GM21723 (cell line): Measurements from ENCODE around the gene PTPRD.

Experiments used
- ATAC-seq: cut with Tn5 transposase; IDR thresholded peaks from one replicate; pipeline ENCODE4 v1.9.1; 2021; ENCODE audit warnings: mild to moderate bottlenecking, moderate library complexity; ENCODE audit not compliant: unreplicated experiment

The PTPRD gene

DNA sequence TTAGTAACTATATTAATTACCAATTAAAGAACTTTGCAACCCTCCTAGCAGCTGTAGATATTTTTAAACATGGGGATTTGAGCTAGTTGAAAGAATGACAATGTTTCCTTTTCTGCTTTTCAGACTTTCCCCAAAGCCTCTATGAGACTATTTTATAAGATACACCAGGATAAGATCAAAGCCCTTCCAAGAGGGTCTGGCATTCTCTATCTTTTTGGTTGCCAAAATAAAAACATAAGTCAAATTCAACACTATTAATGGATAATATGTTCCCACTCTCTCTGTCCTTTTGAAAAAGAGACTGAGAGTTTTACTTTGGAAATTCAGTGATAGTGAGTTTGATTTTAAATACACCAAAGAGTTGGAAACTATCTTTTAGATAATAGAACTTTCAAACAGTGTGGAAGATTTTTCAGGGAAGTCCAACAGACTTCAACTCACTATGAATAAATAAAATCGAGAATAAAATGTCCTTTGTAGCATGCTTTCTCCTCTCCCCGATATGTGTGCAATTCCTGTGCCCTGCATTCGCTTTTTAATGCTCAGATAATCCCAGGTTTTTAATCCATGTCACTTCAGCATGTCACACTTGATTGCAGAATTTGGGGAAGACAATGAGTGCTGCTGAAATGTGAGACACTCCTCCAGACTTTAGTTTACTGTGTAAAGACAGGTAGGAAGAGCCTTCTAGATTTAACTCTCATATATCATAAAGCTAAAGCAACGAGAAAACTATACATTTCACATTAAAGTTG lies 1717.5 kb downstream of the PTPRD start:
- no peak for ATAC-seq

DNA sequence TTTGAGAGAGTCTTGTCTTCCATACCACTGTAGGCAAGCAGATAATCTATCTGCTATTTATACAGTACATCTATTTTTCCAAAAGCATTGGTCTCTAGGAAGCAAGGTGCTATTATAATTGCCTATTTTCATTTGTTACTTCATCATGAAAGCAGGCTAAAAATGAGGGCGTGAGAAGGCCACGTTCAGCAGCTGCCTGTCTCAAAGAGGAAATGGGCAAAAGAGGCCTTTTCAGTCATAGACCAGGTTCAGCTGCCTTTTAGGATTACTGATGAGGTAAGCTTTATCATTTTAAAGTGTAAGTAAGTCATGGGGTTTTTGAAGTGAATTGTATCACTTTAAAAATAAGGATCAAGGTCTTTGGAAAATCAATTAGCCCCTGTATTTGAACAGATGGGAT lies 1722.1 kb downstream of the PTPRD start:
- no peak for ATAC-seq

DNA sequence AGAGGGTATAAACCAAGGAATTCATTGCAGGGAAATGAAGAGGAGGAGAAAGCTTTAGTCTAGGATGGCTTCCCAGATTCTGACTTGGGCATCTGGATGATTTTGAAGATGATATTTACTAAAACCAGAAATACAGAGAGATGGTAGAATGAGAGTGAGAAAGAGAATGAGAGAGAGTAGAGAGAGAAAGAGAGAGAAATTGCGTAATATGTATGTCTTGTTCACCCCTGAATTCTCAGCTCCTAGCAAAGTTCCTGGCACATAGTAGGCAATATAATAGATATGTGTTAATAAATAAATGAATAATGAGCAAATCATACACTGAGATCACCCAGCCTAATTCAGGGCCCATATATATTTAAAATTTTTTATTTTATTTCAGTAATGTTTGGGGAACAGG lies 1723.7 kb downstream of the PTPRD start:
- no peak for ATAC-seq

DNA sequence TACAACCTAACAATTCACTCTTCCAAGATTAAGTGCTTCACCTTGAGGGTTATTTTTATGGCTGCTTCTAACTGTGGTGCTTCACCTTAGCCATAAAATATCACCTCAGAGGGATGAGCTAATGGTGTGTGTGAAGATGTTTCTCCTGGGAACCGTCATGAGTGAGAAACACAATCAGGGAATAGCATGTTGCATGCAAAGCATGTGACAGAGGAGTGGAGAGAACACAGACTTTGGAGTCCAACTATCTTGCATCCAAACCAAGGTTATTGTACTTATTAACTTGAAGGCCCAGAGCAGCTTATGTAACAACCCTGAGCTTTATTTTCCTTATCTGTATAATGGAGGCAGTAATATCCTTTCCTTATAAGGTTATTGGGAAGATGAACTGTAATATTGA lies 1724.2 kb downstream of the PTPRD start:
- no peak for ATAC-seq

DNA sequence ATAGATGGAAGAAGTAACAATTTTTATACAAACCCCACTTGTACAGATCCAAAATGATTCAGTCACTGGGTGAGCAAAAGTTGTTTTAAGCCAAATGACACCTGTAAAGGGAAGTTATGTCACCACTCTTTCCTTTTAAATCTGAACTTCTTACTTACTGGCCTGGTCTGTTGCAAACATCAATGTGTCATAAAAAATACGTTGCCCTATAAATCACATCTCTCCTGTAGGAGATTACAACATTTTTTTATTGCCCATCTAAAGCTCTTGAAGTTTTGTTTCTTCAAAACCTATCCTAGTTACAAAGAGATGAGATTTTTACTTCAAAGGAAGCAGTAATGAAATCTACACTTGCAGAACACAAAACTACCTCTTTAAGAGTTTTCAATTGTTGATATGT lies 1725.4 kb downstream of the PTPRD start:
- no peak for ATAC-seq

DNA sequence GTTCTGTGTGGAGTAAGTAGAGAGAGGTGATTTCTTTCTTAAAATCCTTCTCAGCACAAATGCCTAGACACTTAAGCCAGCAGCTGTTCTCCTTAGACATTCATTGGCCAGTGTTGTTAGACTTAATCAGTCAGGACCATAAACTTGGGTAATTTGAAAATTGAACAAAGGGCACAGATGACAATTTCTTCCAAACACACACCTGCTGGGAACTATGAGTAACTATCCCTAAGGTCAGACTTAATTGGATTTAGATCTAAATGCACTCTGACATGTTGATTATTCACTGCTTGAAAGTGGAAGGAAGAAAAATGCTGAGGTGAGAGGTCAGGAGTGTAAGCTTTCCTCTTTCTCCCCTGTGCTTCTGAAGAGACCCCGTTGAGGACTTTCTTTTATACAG lies 1729.5 kb downstream of the PTPRD start:
- no peak for ATAC-seq

DNA sequence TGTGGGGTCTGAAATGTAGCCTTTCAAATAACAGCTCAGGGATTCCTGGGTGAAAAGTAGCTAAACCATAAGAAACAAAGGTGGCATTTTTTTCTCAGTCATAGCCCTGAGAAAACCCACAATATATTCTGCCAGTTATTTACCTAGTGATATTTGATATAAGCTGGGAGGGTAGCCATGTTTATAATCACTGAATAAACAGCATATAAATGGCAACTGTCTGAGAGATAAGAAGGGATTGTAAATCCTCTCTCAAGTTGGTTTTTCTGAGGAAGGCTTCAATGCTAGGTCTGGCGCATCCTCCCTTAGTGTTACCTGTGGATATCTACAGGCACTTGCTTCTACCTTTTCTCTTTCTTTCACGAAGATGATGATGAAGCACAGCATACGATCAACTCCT lies 1732.7 kb downstream of the PTPRD start:
- ATAC-seq, result no peak

DNA sequence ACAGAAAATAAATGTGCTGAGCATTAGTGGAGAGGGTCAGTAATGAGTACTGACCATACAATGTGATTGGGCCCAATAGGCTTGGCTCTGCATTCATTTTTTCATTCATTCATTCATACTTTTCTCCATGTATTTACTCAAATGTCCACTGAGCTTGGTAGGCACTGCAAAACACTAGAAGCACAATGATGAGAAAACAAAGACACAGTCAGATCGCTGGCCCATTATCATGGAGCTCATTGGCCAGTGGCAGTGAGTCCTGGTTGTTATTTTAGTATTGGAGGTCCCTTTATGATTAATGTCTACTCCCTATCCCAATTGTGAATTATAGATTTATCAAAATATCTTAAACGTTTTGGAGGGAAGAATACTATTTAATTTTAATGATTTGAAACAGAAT lies 1733.5 kb downstream of the PTPRD start:
- ATAC-seq, result no peak

DNA sequence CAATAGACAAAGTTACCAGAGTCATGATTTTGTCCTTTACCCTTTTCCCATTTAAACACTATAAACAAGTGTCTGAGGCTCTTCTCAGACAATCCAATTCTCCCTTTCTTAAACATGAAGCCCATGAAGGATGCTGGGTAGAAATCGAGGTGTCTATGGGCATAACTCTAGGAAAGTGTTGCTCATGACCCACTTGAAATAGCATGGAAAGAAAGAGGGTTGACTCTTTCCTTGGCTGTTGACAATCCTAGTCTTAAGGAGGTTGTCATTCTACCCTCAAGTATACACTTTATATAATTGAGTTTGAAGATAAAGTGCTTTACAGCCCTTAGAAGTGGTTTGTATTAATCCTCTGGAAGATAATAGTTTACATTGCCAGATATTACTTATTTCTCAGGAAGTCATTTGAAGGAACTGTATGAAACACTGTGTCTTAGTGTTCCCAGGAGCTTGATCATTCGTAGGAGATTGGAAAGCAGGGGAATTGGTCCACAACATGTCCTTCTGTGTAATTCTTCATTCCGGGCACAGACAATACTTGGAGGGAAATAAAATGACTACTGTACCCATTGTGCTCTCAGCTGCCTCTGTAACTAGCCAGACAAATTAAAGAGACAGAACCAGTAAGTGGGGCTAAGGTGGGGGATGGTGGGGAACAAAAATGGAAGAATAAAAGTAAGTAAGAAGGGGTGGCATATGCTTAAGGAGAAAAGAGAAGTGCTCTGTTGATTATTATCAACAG lies 1734.9 kb downstream of the PTPRD start:
- no peak for ATAC-seq

DNA sequence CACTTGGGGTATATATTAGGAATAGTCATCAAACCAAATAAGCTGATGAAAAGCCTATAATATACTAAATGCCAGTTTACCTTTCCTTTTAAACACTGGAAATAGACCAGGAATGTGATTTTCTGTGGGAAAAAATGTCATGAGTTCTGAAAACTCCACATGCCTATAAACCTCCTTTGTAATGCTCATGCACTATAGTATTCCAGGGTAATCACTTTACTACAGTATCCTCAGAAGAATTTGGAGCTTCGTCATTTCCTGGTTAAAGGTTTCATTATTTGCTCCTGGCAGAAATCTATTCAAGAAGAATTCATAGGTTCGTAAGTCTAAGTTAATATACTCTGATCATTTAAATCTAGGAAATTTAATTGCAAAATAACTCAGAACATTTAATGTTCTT lies 1736.5 kb downstream of the PTPRD start:
- ATAC-seq, result no peak

DNA sequence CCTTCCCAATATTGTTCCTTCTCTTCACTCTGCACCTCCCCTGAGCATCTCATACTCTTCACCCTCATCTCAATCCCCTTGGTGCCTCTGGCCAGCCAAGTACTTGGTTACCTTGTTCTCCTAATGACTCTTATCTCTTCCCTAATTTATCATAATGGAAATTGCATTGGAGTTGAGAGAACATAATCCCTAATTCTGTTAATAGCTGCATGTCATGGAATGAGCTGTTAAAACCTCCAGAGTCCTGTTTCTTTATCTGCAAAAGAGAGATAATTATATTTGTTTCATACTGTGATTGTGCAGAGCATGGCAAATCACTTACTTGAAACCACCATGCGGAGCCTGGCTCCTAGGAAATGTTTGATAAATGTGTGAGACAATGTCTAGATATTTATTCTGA lies 1738.3 kb downstream of the PTPRD start:
- ATAC-seq, result no peak

DNA sequence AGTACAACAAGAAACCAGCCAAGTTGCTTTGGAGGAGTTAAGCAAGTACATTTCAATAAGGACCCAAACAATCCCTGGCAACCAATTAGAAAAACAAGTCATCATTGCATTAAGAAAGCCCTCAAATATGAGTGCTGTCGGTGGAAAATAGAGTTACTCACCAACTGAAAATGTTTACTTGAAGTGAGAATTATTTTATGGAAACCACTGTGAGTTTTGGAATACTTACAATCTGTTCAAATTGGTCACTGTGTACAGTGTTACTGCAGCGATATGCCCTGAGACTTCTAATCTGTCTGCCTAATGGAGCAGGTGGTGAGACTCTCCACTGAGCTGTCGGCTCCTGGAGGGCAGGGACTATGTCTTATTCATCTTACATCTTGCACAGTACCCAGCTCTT lies 1740.0 kb downstream of the PTPRD start:
- ATAC-seq, result no peak

DNA sequence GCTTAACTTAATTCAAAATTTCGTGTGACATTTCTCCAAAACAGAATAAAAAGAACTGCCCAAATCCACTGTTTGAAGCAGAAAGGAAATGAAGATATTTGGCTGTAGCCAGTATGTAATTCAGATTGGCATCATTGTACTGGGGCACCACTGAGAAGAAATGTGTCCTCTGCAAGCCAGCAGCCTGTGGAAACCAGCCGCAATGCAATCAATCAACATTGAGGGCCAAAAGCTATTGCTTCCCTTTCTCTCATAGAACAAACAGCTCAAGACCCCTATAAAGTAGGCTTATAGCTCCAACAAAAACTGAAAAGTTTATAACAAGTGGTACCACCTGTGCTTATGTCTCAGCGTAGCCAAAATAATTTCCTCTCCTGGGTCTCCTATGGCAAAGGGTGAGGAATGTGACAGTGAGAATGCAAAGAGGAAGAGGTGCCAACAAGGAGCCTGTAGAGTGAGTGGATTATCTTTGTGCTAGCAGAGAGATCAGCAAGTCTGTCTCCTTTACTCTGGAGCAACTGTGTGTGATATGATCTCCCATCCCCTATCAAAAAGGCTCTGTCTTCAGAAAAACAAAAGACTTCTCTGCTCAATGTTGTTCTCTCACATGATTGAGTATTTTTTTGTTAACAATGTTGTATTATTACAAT lies 1740.9 kb downstream of the PTPRD start:
- no peak for ATAC-seq

DNA sequence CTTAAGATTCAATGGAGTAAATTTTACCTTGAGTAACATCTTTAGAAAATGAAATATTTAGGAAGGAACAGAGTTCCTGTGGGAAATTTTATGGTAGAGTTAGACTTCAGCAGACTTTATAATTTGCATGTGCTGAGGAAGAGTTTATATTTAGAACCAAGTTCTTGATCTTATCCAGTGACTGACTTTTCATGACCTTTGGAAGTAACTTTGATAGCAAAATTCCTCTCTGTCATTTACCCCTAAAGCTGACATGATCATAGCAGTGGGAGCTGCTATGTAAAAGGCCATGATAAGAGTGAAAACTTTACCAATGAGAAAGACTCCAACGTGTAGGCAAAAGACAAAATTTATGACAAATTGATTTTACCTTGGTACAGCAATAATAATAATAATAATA lies 1741.4 kb downstream of the PTPRD start:
- no peak for ATAC-seq

DNA sequence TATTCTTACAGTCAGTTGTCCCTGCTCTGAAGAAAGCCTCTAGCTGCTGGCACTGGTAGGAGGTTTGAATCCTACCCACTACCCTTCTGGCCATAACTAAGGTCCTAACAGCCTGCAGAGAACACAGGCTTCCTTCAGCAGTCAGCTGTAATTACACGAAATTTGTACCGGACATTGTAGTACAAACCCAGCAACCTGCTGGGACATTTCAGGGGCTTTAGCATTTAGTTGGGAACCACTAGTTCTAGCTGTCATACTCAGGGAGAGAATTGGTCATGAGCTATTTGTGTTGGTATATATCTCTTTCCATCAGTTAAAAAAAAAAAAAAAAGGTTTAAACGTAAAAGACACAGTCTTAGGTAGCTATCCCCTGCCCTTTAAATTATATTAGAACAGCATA lies 1743.0 kb downstream of the PTPRD start:
- no peak for ATAC-seq

DNA sequence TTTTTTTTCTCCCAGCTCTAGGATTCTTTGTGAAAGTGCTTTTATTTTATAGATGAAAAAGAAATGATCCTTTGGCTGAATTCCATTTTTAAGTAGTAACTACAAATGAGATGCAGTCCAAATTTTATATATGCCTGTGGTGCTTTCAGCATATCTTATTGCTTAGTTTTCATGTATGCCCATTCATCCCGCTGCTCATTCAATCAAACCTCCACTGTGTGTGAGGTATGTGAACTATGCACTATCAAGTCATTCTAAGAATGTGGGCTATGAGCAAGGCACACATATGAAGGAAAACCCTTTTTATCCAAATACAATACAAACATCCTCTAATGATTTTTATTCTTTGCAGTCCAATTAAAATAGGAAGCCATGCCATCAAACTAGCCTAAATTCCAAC lies 1744.2 kb downstream of the PTPRD start:
- no peak for ATAC-seq

DNA sequence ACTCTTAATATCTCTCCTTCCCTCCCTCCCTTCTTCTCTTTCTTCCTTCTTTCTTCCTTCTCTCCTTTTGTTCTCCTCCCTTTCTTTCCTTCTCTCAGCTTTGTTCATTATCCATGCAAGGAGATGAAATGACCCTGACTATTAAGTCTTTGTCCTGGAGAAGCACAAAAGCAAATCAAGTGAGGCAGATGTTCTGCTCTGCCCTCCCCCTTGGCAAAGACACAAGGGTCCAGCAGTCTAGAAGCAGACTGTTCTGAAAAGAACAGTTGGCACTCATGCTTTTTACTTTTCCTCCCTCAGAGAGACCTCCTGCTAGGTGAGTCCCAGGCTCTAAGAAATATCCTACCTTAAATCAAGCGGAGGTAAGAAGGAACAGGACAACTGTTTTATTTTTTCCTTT lies 1745.7 kb downstream of the PTPRD start:
- ATAC-seq, result no peak

DNA sequence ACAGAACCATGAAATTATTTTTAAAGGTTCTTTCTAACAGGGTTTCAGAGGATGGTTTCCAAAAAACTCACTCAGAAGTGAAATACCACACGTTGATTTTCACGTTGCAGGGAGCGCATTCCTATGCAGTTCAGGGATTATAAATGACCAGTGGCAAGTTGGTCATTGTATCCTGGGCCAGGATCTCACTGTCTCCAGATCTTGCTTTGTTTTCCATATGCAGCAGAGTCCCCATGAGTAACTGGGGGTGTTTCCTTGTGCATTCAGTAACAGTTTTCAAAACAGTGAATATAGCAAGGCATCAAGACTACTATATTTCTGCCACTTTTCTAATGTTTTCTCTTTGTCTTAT lies 1748.3 kb downstream of the PTPRD start:
- no peak for ATAC-seq

DNA sequence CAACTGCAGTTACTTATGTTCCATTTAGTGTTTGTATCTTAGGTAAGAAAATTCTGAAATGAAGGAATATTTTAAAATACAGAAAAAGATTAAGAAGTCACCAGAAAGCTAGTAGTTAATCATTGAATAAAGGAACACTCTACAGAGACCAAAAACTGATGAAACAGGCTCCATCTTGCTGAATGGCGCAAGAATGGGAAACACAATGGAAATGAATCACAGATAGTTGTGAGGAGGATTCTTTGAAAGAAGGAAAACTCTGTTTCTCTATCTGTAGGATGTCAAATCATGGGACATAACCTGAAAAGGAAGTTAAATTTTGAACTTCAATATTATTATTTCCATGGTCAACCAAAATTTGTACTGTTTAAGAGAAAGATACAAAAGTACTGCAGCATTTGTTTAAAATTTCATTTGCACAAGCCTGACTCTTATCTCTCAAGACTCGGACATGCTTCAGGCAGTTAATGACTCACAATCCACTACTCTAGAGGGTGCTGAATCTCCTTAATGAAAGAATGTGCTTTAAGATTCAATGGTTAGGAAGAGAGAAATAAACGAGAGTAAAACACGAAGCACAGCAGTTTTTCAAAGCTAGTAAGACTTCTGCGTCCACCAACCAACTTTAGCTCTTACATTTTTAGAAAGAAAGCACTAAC lies 1748.8 kb downstream of the PTPRD start:
- ATAC-seq, result no peak

DNA sequence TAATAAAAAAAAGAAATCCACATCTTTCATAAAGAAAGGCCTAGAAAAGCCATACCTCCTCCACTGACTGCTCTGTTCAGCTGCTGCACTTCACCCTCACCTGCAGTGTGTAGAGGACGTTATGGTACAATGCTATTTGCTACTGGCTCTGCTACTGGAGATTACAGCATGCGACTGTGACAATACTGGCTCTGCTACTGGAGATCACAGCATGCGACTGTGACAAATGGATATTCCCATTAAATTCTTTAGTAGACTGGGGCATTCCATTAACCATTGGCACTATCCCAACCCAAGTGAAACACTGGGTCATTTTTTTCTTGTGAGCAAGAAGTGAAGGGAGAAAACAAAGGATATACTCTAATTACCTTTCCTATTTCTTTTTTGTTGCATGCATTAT lies 1749.7 kb downstream of the PTPRD start:
- ATAC-seq, result no peak

DNA sequence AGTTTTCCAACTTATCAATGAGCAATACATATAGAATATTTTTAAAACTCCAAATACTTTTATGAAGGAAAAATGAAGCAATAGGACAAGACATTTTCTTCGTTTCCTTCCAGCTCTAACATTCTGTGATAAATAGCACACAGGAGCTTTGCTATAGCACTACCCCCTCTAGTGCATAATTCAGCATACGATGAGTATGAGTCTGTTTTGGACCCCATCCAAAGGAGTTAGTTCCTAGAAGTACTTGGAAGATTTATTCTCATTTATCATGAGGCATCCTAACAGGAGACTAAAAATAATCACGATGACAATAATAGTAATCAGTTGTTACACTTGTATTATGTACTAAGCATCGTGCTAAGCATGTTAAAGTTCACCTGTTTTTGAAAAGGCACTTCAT lies 1751.9 kb downstream of the PTPRD start:
- no peak for ATAC-seq

DNA sequence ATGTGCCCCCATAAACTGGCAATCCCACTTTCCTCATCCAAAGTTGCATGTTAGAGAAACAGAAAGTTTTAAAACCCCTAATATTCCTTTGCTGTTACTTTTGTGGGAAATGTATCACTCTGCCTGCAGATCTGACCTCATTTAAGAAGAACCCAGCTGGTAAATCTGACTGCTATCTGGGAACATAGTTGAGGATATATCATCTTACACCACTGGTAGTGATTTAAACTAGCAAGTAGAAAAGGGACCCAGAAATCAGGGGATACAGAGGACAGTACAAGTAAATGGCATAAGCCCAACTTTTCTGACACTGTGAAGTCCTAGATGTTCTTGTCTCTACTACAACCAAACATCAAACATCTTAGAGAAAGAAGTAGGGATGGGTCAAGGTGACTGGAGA lies 1752.7 kb downstream of the PTPRD start:
- ATAC-seq, result no peak
